Smooth muscle cell (in vitro differentiated cells): Measurements from ENCODE around the gene SPINK8. TPM values are rescaled to one million over a fixed set of nuclear protein-coding genes. Genes with fewer than 3 reads are reported as not detected.

Experiments used
- DNase-seq: peaks from one replicate; lab custom pipeline; 2025; ENCODE audit not compliant: unreplicated experiment; lab: John Stamatoyannopoulos, UW
- H2AFZ ChIP-seq: fragments of 200-600 bp; sonication (generic); 2 replicates; pipeline ENCODE4 v1.6.0; 2016; ENCODE audit warnings: antibody characterized with exemption, low read depth, mild to moderate bottlenecking
- H3F3A ChIP-seq: fragments of 200-600 bp; sonication (generic); 2 replicates; pipeline ENCODE4 v1.6.0; 2017; ENCODE audit warnings: antibody characterized with exemption, low read depth
- H3K27ac ChIP-seq: fragments of 200-600 bp; sonication (generic); 2 replicates; pipeline ENCODE4 v1.5.1; 2016; ENCODE audit warnings: low read depth, mild to moderate bottlenecking
- H3K27me3 ChIP-seq: fragments of 200-600 bp; sonication (generic); 2 replicates; pipeline ENCODE4 v1.6.1; 2016; ENCODE audit warnings: low read depth, mild to moderate bottlenecking
- H3K36me3 ChIP-seq: fragments of 200-600 bp; sonication (generic); 2 replicates; pipeline ENCODE4 v1.5.1; 2016; ENCODE audit warnings: low read depth
- H3K4me1 ChIP-seq: fragments of 200-600 bp; sonication (generic); 2 replicates; pipeline ENCODE4 v1.5.1; 2016; ENCODE audit warnings: low read depth
- H3K4me2 ChIP-seq: fragments of 200-600 bp; sonication (generic); 2 replicates; pipeline ENCODE4 v1.6.0; 2016; ENCODE audit warnings: mild to moderate bottlenecking
- H3K4me3 ChIP-seq: fragments of 200-600 bp; sonication (generic); 2 replicates; pipeline ENCODE4 v1.5.1; 2016; ENCODE audit warnings: mild to moderate bottlenecking
- H3K79me2 ChIP-seq: fragments of 200-600 bp; sonication (generic); 2 replicates; pipeline ENCODE4 v1.6.0; 2016; ENCODE audit warnings: low read depth, mild to moderate bottlenecking
- H3K9ac ChIP-seq: fragments of 200-600 bp; sonication (generic); 2 replicates; pipeline ENCODE4 v1.6.0; 2016; ENCODE audit warnings: low read depth
- H3K9me3 ChIP-seq: fragments of 200-600 bp; sonication (generic); replicated peaks from 2 replicates; pipeline ENCODE4 v1.5.1; 2016; ENCODE audit warnings: low read depth
- H4K20me1 ChIP-seq: fragments of 200-600 bp; sonication (generic); 2 replicates; pipeline ENCODE4 v1.6.0; 2016; ENCODE audit warnings: low read depth
- WGBS: methylation state at CpG from one replicate; pipeline ENCODE4 v1.1.7; 2016; ENCODE audit warnings: low lambda C conversion rate; 5-methylcytosine and 5-hydroxymethylcytosine counted together
- polyA plus RNA-seq: library from polyadenylated mRNA; unstranded; fragments of >200 nt; fragmentation: Nextera tagmentation; extraction: Ambion mirVana; gene quantifications from 2 replicates; pipeline ENCODE4 v1.2.1, GENCODE V29; 2016
- total RNA-seq: library from RNA; depleted of rRNA; stranded (reverse); fragments of >200 nt; gene quantifications from 2 replicates; pipeline ENCODE4 v1.2.3, GENCODE V29; 2014
- TF ChIP-seq, protein P1 (sequence below): fragments of 200-600 bp; sonication (generic); IDR thresholded peaks from 2 replicates; pipeline ENCODE4 v1.5.1; 2017; ENCODE audit warnings: borderline replicate concordance, mild to moderate bottlenecking, antibody characterized with exemption; ENCODE audit not compliant: insufficient read depth, poor library complexity, severe bottlenecking

SPINK8 gene
- total and polyA plus RNA-seq, 2 experiments from 2014 or later, result not detected

DNA sequence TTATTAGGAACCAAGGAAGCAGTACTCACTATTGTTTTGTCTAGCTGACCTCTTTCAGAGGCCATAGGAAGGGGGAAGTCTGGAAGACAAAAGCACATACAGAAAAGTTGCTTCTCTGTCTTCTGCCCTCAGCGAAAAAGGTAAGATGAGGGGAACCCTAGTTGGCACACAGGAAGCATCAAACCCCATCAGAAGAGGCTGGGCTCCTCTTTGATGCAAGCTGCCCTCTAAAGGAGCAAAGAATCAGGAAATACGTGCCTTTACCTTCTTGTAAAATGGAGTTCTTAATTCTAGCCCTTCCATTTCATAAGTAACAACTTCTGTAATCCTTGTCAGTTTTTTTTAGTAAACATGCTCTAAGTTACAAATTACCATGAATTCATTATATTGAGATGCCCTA, 12.5 kb downstream of the SPINK8 start:
- TF ChIP-seq, protein P1, sequence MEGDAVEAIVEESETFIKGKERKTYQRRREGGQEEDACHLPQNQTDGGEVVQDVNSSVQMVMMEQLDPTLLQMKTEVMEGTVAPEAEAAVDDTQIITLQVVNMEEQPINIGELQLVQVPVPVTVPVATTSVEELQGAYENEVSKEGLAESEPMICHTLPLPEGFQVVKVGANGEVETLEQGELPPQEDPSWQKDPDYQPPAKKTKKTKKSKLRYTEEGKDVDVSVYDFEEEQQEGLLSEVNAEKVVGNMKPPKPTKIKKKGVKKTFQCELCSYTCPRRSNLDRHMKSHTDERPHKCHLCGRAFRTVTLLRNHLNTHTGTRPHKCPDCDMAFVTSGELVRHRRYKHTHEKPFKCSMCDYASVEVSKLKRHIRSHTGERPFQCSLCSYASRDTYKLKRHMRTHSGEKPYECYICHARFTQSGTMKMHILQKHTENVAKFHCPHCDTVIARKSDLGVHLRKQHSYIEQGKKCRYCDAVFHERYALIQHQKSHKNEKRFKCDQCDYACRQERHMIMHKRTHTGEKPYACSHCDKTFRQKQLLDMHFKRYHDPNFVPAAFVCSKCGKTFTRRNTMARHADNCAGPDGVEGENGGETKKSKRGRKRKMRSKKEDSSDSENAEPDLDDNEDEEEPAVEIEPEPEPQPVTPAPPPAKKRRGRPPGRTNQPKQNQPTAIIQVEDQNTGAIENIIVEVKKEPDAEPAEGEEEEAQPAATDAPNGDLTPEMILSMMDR, result no peak
- Histone ChIP-seq H3K9ac (no peak overlapping the region), H3K79me2 (no peaks in the 10 kb centered on the region), H4K20me1 (no peaks in the 10 kb centered on the region), H3K4me3 (no peak overlapping the region), H3F3A (no peaks in the 10 kb centered on the region), H3K27ac (no peak overlapping the region), H2AFZ (no peak overlapping the region), H3K4me1 (no peaks in the 10 kb centered on the region), H3K4me2 (no peak overlapping the region), H3K36me3 (no peaks in the 10 kb centered on the region), H3K9me3 (no peaks in the 10 kb centered on the region), H3K27me3 (peaks cover 21% of the 10 kb centered on the region)
- no peak for DNase-seq
- 67% methylated on average over 2 of the region's 2 CpGs for WGBS

DNA sequence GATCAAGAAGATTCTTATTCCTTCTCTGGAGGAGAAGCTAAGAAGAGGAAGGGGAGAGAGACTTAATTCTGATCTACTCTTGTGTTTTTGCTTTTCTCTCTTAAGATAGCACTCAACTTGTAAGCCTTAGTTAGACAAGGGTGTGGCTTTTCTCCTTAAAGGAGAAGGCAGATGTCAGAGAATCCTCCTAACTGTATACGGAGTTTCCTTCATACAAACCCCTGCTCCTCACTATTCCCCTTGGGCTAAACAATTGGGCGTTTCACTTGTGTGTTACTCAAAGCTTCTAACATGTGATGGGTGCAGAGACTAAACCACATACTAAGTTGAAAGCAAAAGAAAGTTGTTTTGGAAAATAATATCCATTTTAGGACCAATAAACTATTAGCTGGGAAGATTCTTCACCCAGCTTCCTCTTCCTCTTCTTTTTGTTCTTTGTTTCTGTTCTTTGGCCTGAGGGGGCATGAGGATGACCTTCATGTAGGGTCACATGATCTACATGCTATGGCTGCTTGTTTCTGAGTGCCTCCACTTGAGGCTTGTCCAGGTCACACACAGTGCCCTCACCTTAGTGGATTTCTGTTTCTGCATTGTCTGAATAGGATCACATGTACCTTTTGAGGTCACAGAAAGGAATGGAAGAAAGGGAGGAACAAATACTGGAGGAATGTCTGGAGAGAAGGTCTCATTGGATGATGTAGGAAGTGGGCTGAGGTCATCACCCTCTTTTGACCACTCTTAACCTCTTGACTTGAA, 14.6 kb downstream of the SPINK8 start:
- WGBS, result 77% methylated on average over 2 of the region's 2 CpGs

DNA sequence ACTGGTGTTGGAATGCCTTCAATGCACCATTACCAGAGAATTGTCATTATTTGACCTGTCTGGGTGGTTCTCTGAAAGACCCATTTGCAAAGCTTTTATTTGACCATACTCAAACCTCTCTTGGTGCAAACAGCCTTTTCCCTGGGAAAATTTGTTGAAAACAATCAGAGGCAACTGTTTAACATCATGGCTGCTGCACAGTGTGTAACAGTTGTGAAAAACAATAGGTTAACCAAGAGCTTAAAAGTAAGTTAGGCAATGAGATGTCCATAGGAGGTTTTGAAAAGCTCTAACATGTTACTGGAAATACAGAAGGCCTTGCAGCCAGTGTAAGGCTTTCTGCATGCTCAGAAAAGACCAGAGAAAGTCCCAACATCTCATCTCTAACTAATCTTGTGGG, 18.9 kb downstream of the SPINK8 start:
- Histone ChIP-seq H3K79me2 (no peaks in the 10 kb centered on the region), H3F3A (no peaks in the 10 kb centered on the region), H3K9me3 (peaks cover 7% of the 10 kb centered on the region), H2AFZ (no peak overlapping the region), H3K4me3 (no peak overlapping the region), H3K4me2 (no peak overlapping the region), H3K27ac (no peak overlapping the region), H3K27me3 (no peaks in the 10 kb centered on the region), H3K9ac (no peak overlapping the region), H4K20me1 (no peaks in the 10 kb centered on the region), H3K4me1 (no peaks in the 10 kb centered on the region), H3K36me3 (no peaks in the 10 kb centered on the region)
- DNase-seq, result no peak
- TF ChIP-seq, protein P1, result no peak

More for the DNA sequence above, 14.6 kb downstream of the SPINK8 start:
- H4K20me1 ChIP-seq, result no peaks in the 10 kb centered on the region
- peaks cover 1% of the 10 kb centered on the region for H3K9me3 ChIP-seq
- no peak overlapping the region for H3K4me3 ChIP-seq
- no peaks in the 10 kb centered on the region for H3F3A ChIP-seq
- peaks cover 12% of the 10 kb centered on the region for H3K27me3 ChIP-seq
- H3K27ac ChIP-seq, result no peak overlapping the region
- H3K79me2 ChIP-seq, result no peaks in the 10 kb centered on the region
- no peak overlapping the region for H3K9ac ChIP-seq
- TF ChIP-seq, protein P1, result no peak
- no peak overlapping the region for H3K4me2 ChIP-seq
- DNase-seq, result no peak
- no peaks in the 10 kb centered on the region for H3K4me1 ChIP-seq
- no peaks in the 10 kb centered on the region for H3K36me3 ChIP-seq
- no peak overlapping the region for H2AFZ ChIP-seq
